ENCODE data around the gene ZNF121.

The ZNF121 gene

GRCh38 chr19:9538183-9539058, 45.9 kb downstream of the ZNF121 start, which contains the start of gene ZNF426:
Gene ZNF426, minus strand, starts transcription at chr19:9538645. Its CDS starts 2,413 bp downstream, at chr19:9536232.
- peak; percentile 67 to 80 for DNase-seq (ENCODE audit: low read depth in 2 of 2)

GRCh38 chr19:9535934-9536333, 48.4 kb downstream of the ZNF121 start:
- DNase-seq (ENCODE audit: low read depth in 2 of 2) = no peak

- no peak for DNase-seq (ENCODE audit: low read depth in 2 of 2)
Measured at GRCh38 chr19:9531933-9532332, 52.4 kb downstream of the ZNF121 start.

- no peak for DNase-seq (ENCODE audit: low read depth in 2 of 2)
Measured at GRCh38 chr19:9528757-9529336, 55.5 kb downstream of the ZNF121 start.

GRCh38 chr19:9523885-9524474, 60.3 kb downstream of the ZNF121 start:
- no peak for DNase-seq (ENCODE audit: low read depth in 2 of 2)
